GM12865 (cell line): ENCODE measurements around the gene FSTL5.
A peak's percentile ranks its signal among the peaks of the same experiment; 100 is the strongest.

Experiments
- DNase-seq: peaks from one replicate; pipeline ENCODE4 v3.0.0; 2010; ENCODE audit warnings: low read depth
- H3K4me3 ChIP-seq: 2 replicates; pipeline ENCODE4 v1.5.1; 2011; ENCODE audit warnings: mild to moderate bottlenecking, low read depth, low read length, control low read depth
- TF ChIP-seq, protein P1 (sequence below): IDR thresholded peaks from 2 replicates; pipeline ENCODE4 v1.5.1; 2011; ENCODE audit warnings: low read length, control low read depth, low read depth, inconsistent platforms; ENCODE audit not compliant: insufficient read depth; ENCODE audit errors: missing control alignments

The FSTL5 gene

DNA sequence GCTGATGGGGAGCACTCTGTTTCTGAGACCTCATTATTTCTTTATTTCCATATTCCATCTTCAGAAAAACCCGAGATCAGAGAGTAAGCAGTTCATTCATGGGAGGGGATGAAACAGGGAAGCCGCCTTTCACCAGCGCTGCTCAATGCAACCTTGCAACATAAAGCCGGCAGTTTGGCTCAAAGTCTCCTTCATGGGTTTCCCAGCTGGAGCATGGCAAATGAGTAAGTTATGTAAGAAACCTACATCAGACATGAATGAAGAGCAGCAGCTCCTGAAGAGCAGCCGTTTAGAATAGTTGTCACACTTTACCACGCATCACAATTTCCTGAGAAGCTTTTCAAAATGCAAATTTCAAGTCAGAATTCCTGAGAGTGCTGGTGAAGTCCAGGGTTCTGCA is 578.8 kb downstream of the FSTL5 start:
- no peak overlapping the region for H3K4me3 ChIP-seq
- TF ChIP-seq, protein P1, sequence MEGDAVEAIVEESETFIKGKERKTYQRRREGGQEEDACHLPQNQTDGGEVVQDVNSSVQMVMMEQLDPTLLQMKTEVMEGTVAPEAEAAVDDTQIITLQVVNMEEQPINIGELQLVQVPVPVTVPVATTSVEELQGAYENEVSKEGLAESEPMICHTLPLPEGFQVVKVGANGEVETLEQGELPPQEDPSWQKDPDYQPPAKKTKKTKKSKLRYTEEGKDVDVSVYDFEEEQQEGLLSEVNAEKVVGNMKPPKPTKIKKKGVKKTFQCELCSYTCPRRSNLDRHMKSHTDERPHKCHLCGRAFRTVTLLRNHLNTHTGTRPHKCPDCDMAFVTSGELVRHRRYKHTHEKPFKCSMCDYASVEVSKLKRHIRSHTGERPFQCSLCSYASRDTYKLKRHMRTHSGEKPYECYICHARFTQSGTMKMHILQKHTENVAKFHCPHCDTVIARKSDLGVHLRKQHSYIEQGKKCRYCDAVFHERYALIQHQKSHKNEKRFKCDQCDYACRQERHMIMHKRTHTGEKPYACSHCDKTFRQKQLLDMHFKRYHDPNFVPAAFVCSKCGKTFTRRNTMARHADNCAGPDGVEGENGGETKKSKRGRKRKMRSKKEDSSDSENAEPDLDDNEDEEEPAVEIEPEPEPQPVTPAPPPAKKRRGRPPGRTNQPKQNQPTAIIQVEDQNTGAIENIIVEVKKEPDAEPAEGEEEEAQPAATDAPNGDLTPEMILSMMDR: no peak
- no peak for DNase-seq

DNA sequence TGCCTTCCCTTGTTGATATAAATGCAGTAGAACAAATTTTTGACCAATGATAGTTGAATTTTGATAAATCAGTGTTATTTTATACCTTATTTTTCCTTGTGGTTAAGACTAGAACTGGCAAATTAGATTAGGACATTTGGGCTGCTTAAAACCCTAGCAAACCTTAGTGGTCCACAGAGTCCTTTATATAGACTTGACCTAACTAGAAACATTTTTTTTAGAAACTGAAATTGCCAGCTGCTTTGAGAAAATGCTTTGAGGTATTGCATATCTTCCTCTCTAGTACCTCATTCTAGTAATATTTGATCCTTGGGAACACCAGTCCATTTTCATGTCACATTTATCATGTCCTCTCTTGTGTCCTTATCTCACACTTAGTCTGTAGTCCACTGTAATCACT is 580.3 kb downstream of the FSTL5 start:
- TF ChIP-seq, protein P1: no peak
- no peak for DNase-seq
- H3K4me3 ChIP-seq: no peak overlapping the region

DNA sequence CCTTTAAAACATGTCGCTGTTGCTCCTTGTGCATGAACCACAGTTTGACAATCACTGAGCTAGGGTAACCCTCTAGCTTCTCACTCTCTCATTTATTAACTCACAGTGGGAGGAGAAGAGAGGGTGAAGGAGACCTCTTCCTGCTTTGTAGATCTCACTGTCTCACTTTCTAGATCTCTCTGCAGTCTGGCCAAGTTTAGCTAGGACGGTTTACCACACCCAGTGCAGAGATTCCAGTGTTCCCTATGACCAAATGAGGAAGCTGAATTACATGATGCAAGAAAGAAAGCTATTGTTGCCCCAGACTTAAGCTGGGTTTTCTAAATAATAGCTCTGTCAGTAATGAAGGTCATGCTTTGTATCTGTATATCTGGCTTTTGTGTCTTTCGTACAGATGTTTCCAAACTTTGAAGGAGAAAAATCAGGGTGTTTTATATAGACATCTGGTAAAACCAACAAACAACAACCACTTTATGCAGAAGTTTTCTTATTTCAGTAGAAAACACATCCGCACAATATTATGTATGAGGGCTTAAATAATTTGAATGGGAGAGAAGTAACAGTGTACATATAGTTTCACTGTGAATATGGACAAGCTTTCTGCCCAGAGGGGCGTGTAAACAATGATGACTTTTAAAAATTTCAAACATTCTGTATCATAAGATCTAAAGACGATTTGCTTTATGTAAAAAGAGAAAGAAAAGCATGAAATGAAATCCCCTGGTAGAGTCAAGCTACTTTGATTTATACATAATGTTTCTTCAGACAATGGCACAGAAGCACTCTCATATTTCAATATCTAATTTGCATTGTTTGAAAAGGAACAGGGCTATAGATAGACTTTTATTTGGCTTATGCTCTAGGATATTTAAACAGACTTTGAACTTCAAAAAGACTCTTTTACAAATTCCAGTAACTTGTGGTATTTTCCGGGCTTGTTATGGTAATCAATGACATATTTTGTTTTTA is 582.3 kb downstream of the FSTL5 start:
- H3K4me3 ChIP-seq: no peak overlapping the region
- TF ChIP-seq, protein P1: no peak
- peak; percentile 30 for DNase-seq

DNA sequence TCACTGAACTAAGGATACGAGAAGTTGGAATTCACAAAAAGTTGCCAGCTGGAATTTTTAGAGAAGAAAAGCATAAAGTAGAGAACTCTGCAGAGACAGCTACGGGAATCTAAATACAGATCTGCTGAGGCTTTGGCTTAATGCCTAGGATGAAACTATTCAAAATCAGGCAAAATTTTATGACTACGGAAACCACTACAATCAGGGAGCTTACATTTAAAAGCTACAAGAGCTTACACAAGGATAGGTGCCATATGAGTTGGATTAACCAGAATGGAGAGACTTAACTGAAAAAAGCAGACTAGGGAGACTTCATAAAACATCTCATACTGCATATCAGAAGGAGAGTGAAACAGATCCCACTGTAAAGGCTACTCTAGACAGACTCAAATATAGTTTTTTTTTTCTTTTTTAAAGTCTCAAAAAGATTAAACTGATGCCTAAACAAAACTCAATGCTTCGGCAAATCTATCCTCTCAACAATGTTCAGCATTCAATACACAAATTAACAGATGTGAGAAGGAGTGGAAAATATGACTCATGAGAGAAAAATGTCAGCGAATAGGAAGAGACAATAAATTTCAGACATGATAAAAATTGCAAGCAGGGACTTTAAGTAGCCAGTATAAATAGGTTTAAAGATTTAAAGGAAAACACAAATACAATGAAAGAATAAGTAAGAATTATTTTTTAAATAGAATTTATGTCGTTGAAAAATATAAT is 586.1 kb downstream of the FSTL5 start:
- TF ChIP-seq, protein P1: no peak
- DNase-seq: no peak
- no peak overlapping the region for H3K4me3 ChIP-seq

DNA sequence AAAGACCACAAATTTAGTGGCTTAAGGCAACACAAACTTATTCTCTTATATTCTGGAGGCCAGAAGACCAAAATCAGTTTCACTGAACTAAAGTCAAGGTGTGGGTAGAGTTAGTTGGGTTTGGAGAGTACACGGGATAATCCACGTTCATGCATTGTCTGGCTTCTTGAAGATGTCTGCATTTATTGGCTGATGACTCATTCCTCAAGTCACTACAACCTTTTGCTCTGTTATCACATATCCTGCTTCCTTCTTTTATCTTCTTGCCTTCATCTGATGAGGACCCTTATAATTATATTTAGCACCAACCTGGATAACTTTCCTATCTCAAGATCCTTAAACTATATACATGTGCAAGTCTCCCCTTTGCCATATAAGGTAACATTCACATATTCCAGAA is 590.0 kb downstream of the FSTL5 start:
- no peak overlapping the region for H3K4me3 ChIP-seq
- no peak for DNase-seq
- TF ChIP-seq, protein P1: no peak

DNA sequence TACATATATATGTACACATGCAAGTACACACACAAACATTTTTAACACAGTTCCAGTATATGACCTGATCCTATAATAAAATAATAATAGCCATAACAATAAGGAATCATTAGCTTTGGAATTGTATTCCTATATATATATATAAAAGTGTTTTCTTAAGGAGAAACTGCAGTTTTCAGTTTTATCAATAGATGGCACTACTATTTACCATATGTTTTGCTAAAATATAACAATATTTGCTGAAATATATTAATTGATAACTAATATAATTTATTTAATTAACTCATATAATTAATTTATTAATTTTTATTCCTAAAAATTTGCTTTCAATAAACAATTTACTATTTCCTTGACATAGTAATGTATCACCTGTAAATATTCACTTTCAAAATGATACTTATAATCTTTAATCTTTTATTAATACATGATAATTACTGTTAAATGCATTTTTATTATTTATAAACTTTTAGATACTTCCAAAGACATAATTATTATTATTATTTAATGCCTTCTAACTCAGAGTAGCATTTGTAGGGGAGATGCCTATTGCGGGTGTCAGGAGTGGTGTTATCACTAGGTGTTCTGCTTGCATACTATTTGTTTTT is 599.5 kb downstream of the FSTL5 start:
- TF ChIP-seq, protein P1: no peak
- DNase-seq: no peak
- H3K4me3 ChIP-seq: no peak overlapping the region
